IMR-90 (cell line): ENCODE results near the gene ATP11A. TPM values are rescaled to one million over a fixed set of nuclear protein-coding genes. Genes with fewer than 3 reads are reported as not detected.

Experiments
- ATAC-seq: fragments of 200-7000 bp; cut with Tn5 transposase; 2 replicates; pipeline ENCODE4 v1.9.1; 2020; ENCODE audit warnings: low read depth, mild to moderate bottlenecking, moderate library complexity
- BruUV-seq: library from RNA; stranded (reverse); fragments of 400-500 nt; replicated peaks from 2 replicates; lab custom pipeline; 2021; lab: Mats Ljungman, UMichigan
- CTCF ChIA-PET: fragments of 300-600 bp; formaldehyde crosslinking; extraction: SDS; loops from one replicate; lab custom pipeline; 2021; ENCODE audit warnings: antibody characterized with exemption; lab: Yijun Ruan, JAX
- POLR2A ChIA-PET: fragments of 300-600 bp; sonication (Branson Sonifier 250); formaldehyde crosslinking; loops from one replicate; lab custom pipeline; 2022; ENCODE audit warnings: antibody characterized with exemption; ENCODE audit not compliant: unreplicated experiment; lab: Charles Lee
- DNase-seq: peaks from one replicate; pipeline ENCODE4 v3.0.0; 2013
- H2AFZ ChIP-seq: replicated peaks from 2 replicates; pipeline ENCODE3; 2013; ENCODE audit warnings: low read length, mild to moderate bottlenecking; ENCODE audit not compliant: poor library complexity
- H2AK5ac ChIP-seq: 2 replicates; pipeline ENCODE4 v1.6.1; 2013; ENCODE audit warnings: low read depth, low read length, inconsistent platforms
- H2AK9ac ChIP-seq: replicated peaks from 2 replicates; pipeline ENCODE3; 2013; ENCODE audit warnings: mild to moderate bottlenecking, low read depth, low read length, moderate library complexity; ENCODE audit not compliant: poor library complexity
- H2BK120ac ChIP-seq: 2 replicates; pipeline ENCODE4 v1.6.1; 2013; ENCODE audit warnings: low read depth, low read length, inconsistent platforms
- H2BK15ac ChIP-seq: 3 replicates; pipeline ENCODE4 v1.6.1; 2013; ENCODE audit warnings: low read depth, low read length, inconsistent platforms
- H2BK20ac ChIP-seq: 2 replicates; pipeline ENCODE4 v1.6.1; 2013; ENCODE audit warnings: low read depth, mild to moderate bottlenecking, inconsistent platforms, low read length, moderate library complexity
- H2BK5ac ChIP-seq: 2 replicates; pipeline ENCODE4 v1.6.1; 2013; ENCODE audit warnings: mild to moderate bottlenecking, low read depth, low read length, inconsistent platforms; ENCODE audit not compliant: poor library complexity, severe bottlenecking
- H3K14ac ChIP-seq: replicated peaks from 2 replicates; pipeline ENCODE4 v1.6.1; 2013; ENCODE audit warnings: low read depth, low read length, inconsistent platforms
- H3K18ac ChIP-seq: 2 replicates; pipeline ENCODE4 v1.6.1; 2013; ENCODE audit warnings: low read depth, low read length, control low read depth
- H3K23ac ChIP-seq: 2 replicates; pipeline ENCODE4 v1.6.1; 2013; ENCODE audit warnings: low read depth, low read length, inconsistent platforms
- H3K27ac ChIP-seq: 2 replicates; pipeline ENCODE4 v1.5.1; 2013; ENCODE audit warnings: mild to moderate bottlenecking, control low read depth, low read length; ENCODE audit not compliant: insufficient read depth
- H3K27me3 ChIP-seq: 2 replicates; pipeline ENCODE4 v1.6.1; 2013; ENCODE audit warnings: low read length; ENCODE audit not compliant: control insufficient read depth, insufficient read depth
- H3K36me3 ChIP-seq: 2 replicates; pipeline ENCODE4 v1.6.1; 2013; ENCODE audit warnings: low read length, mixed read lengths; ENCODE audit not compliant: control insufficient read depth, insufficient read depth
- H3K4ac ChIP-seq: 2 replicates; pipeline ENCODE4 v1.6.1; 2013; ENCODE audit warnings: low read depth, low read length, inconsistent platforms
- H3K4me1 ChIP-seq: 2 replicates; pipeline ENCODE4 v1.6.1; 2013; ENCODE audit warnings: low read length, mixed read lengths; ENCODE audit not compliant: control insufficient read depth, insufficient read depth
- H3K4me2 ChIP-seq: 2 replicates; pipeline ENCODE4 v1.6.1; 2013; ENCODE audit warnings: low read depth, mild to moderate bottlenecking, control low read depth, low read length, moderate library complexity
- H3K4me3 ChIP-seq: 2 replicates; pipeline ENCODE4 v1.5.1; 2013; ENCODE audit warnings: low read depth, mild to moderate bottlenecking, control low read depth, low read length, moderate library complexity; ENCODE audit not compliant: insufficient read depth
- H3K56ac ChIP-seq: 2 replicates; pipeline ENCODE4 v1.6.1; 2013; ENCODE audit warnings: low read length, inconsistent platforms; ENCODE audit not compliant: insufficient read depth; ENCODE audit errors: extremely low read depth
- H3K79me1 ChIP-seq, 2 experiments: 2 replicates each; pipeline ENCODE4 v1.6.1; 2013; ENCODE audit warnings: low read length in 2 of 2, inconsistent platforms in 1 of 2, low read depth in 1 of 2
- H3K9ac ChIP-seq: 2 replicates; pipeline ENCODE4 v1.6.1; 2013; ENCODE audit warnings: low read depth, low read length, control low read depth
- H3K9me1 ChIP-seq: 2 replicates; pipeline ENCODE4 v1.6.1; 2013; ENCODE audit warnings: low read length, inconsistent platforms; ENCODE audit not compliant: insufficient read depth
- H3K9me3 ChIP-seq: 2 replicates; pipeline ENCODE4 v1.6.1; 2013; ENCODE audit warnings: low read length; ENCODE audit not compliant: control insufficient read depth, insufficient read depth
- H4K20me1 ChIP-seq: 2 replicates; pipeline ENCODE4 v1.6.1; 2013; ENCODE audit warnings: low read length, inconsistent platforms; ENCODE audit not compliant: insufficient read depth
- H4K5ac ChIP-seq: 2 replicates; pipeline ENCODE4 v1.6.1; 2013; ENCODE audit warnings: mild to moderate bottlenecking, low read depth, low read length, control low read depth
- H4K8ac ChIP-seq, 2 experiments: 2 replicates each; pipeline ENCODE4 v1.6.1; 2013; ENCODE audit warnings: low read depth in 2 of 2, low read length in 2 of 2, control low read depth in 1 of 2, inconsistent platforms in 1 of 2
- H4K91ac ChIP-seq: 2 replicates; pipeline ENCODE4 v1.6.1; 2013; ENCODE audit warnings: low read depth, low read length, inconsistent platforms; ENCODE audit not compliant: insufficient read depth
- BHLHE40 ChIP-seq: fragments of 150-350 bp; IDR thresholded peaks from 2 replicates; pipeline ENCODE4 v1.6.1; 2016; ENCODE audit warnings: mild to moderate bottlenecking, low read depth, low read length
- CEBPB ChIP-seq: IDR thresholded peaks from 2 replicates; pipeline ENCODE4 v1.6.1; 2012; ENCODE audit warnings: low read depth, low read length, improper control_type of control experiment
- CHD1 ChIP-seq: IDR thresholded peaks from 2 replicates; pipeline ENCODE4 v1.6.1; 2012; ENCODE audit warnings: low read depth, low read length, improper control_type of control experiment
- FOS ChIP-seq: fragments of 150-350 bp; IDR thresholded peaks from 2 replicates; pipeline ENCODE4 v1.6.1; 2016; ENCODE audit warnings: low read depth, low read length
- MAZ ChIP-seq: IDR thresholded peaks from 2 replicates; pipeline ENCODE4 v1.6.1; 2012; ENCODE audit warnings: low read depth, mild to moderate bottlenecking, low read length, improper control_type of control experiment, moderate library complexity, borderline replicate concordance
- MXI1 ChIP-seq: IDR thresholded peaks from 2 replicates; pipeline ENCODE4 v1.6.1; 2012; ENCODE audit warnings: low read depth, mild to moderate bottlenecking, low read length, moderate library complexity, borderline replicate concordance
- NFE2L2 ChIP-seq: fragments of 150-350 bp; IDR thresholded peaks from 2 replicates; pipeline ENCODE4 v1.6.1; 2016; ENCODE audit warnings: low read depth, mild to moderate bottlenecking, low read length
- POLR2A ChIP-seq: IDR thresholded peaks from 2 replicates; pipeline ENCODE4 v1.6.1; 2012; ENCODE audit warnings: mild to moderate bottlenecking, low read depth, low read length
- RAD21 ChIP-seq: IDR thresholded peaks from 2 replicates; pipeline ENCODE4 v1.6.1; 2012; ENCODE audit warnings: low read length, improper control_type of control experiment
- RCOR1 ChIP-seq: IDR thresholded peaks from 2 replicates; pipeline ENCODE4 v1.6.1; 2012; ENCODE audit warnings: mild to moderate bottlenecking, low read length, improper control_type of control experiment; ENCODE audit not compliant: insufficient replicate concordance
- RFX5 ChIP-seq: IDR thresholded peaks from 2 replicates; pipeline ENCODE4 v1.8.0; 2012; ENCODE audit warnings: low read depth, mild to moderate bottlenecking, low read length, moderate library complexity
- SMC3 ChIP-seq: fragments of 150-350 bp; IDR thresholded peaks from 2 replicates; pipeline ENCODE4 v1.6.1; 2016; ENCODE audit warnings: low read depth, mild to moderate bottlenecking, antibody characterized with exemption, low read length, moderate library complexity
- USF2 ChIP-seq: fragments of 150-350 bp; IDR thresholded peaks from 2 replicates; pipeline ENCODE4 v1.6.1; 2017; ENCODE audit warnings: mild to moderate bottlenecking, antibody characterized with exemption, low read length, low read depth
- WGBS, 2 experiments: methylation state at CpG; one replicate each; pipeline versions ENCODE4 v1.1.5 to v1.1.7; 2013; ENCODE audit warnings: missing lambda C conversion rate in 2 of 2; ENCODE audit not compliant: insufficient read length in 1 of 2; ENCODE audit errors: extremely low coverage in 2 of 2; 5-methylcytosine and 5-hydroxymethylcytosine counted together
- dilution Hi-C: fragments of 300-500 bp; cut with HindIII; formaldehyde crosslinking; loops from one replicate; pipeline ENCODE4 v1.14.3; 2018; ENCODE audit warnings: low sequenced_read_pairs; ENCODE audit not compliant: unreplicated experiment
- in situ Hi-C: fragments of 300-500 bp; cut with MboI; formaldehyde crosslinking; loops from 3 replicates; pipeline ENCODE4 v1.14.3; 2019; ENCODE audit warnings: low sequenced_read_pairs, inconsistent platforms, mixed read lengths
- intact Hi-C: fragments of 100-400 bp; cut with micrococcal nuclease; formaldehyde crosslinking; loops from 2 replicates; pipeline ENCODE4 v1.10.0; 2022
- polyA plus RNA-seq, 3 experiments: library from polyadenylated mRNA; depleted of rRNA; stranded (reverse); fragments of >200 nt; gene quantifications; 2 replicates each; pipeline ENCODE4 v1.2.3, GENCODE V29; 2012; ENCODE audit warnings: low replicate concordance in 1 of 3
- total RNA-seq: library from RNA; depleted of rRNA; stranded (reverse); fragments of >200 nt; gene quantifications from 2 replicates; pipeline ENCODE4 v1.2.3, GENCODE V29; 2012
- TF ChIP-seq, protein P1 (sequence below): conservative IDR thresholded peaks from 2 replicates; pipeline ENCODE4 v1.5.1; 2012; ENCODE audit warnings: mild to moderate bottlenecking, low read depth, low read length, improper control_type of control experiment

The ATP11A gene
- total and polyA plus RNA-seq, 2 of the 4 experiments (the other 2 are of a cell fraction), result 8.4 to 12.0 TPM

GRCh38 chr13:112907871-112908331 is 218.1 kb downstream of the ATP11A start:
- H3K79me1 ChIP-seq, result no peaks in the 10 kb centered on the region
- no peaks in the 10 kb centered on the region for H3K9me1 ChIP-seq
- in situ Hi-C loops (no loop called here), intact Hi-C loops (no loop called here), dilution Hi-C loops (no loop called here)
- H3K9me3 ChIP-seq, result peaks cover 15% of the 10 kb centered on the region
- TF ChIP-seq MXI1, result no peak
- TF ChIP-seq RFX5, result no peak
- TF ChIP-seq RAD21, result no peak
- TF ChIP-seq FOS, result no peak
- TF ChIP-seq, protein P1, sequence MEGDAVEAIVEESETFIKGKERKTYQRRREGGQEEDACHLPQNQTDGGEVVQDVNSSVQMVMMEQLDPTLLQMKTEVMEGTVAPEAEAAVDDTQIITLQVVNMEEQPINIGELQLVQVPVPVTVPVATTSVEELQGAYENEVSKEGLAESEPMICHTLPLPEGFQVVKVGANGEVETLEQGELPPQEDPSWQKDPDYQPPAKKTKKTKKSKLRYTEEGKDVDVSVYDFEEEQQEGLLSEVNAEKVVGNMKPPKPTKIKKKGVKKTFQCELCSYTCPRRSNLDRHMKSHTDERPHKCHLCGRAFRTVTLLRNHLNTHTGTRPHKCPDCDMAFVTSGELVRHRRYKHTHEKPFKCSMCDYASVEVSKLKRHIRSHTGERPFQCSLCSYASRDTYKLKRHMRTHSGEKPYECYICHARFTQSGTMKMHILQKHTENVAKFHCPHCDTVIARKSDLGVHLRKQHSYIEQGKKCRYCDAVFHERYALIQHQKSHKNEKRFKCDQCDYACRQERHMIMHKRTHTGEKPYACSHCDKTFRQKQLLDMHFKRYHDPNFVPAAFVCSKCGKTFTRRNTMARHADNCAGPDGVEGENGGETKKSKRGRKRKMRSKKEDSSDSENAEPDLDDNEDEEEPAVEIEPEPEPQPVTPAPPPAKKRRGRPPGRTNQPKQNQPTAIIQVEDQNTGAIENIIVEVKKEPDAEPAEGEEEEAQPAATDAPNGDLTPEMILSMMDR, result no peak
- no peak for TF ChIP-seq CHD1
- no peak for TF ChIP-seq POLR2A
- TF ChIP-seq NFE2L2, result no peak
- TF ChIP-seq SMC3, result no peak
- no peak for TF ChIP-seq BHLHE40
- no peak for TF ChIP-seq CEBPB
- TF ChIP-seq MAZ, result no peak
- TF ChIP-seq RCOR1, result no peak
- TF ChIP-seq USF2, result no peak
- H4K5ac ChIP-seq, result no peak overlapping the region
- H3K23ac ChIP-seq, result no peak overlapping the region
- no TSS peak for BruUV-seq
- H3K27me3 ChIP-seq, result peaks cover 70% of the 10 kb centered on the region
- no peak overlapping the region for H3K14ac ChIP-seq
- H4K8ac ChIP-seq, result no peak overlapping the region
- no peak overlapping the region for H2BK15ac ChIP-seq
- ATAC-seq (no peak), DNase-seq (no peak)
- H3K27ac ChIP-seq, result no peak overlapping the region
- H3K4ac ChIP-seq, result no peak overlapping the region
- no peaks in the 10 kb centered on the region for H3K36me3 ChIP-seq
- ChIA-PET CTCF (no interaction called here), POLR2A (no interaction called here)
- no peak overlapping the region for H2BK120ac ChIP-seq
- no peak overlapping the region for H2AK5ac ChIP-seq
- no peak overlapping the region for H2AFZ ChIP-seq
- no peak overlapping the region for H3K18ac ChIP-seq
- no peak overlapping the region for H3K56ac ChIP-seq
- WGBS, 2 experiments, result 80% methylated on average over 1 of the region's 6 CpGs; no CpG with 5 or more reads in 1 of the 2 experiments
- H3K4me2 ChIP-seq, result no peak overlapping the region
- H3K9ac ChIP-seq, result no peak overlapping the region
- no peaks in the 10 kb centered on the region for H3K4me1 ChIP-seq
- no peak overlapping the region for H3K4me3 ChIP-seq
- no peak overlapping the region for H2BK5ac ChIP-seq
- H2BK20ac ChIP-seq, result no peak overlapping the region
- H4K91ac ChIP-seq, result no peak overlapping the region
- H4K20me1 ChIP-seq, result no peaks in the 10 kb centered on the region
- no peak overlapping the region for H2AK9ac ChIP-seq
